ENCODE data around the gene PIK3C2A. TPM values are rescaled to one million over a fixed set of nuclear protein-coding genes. Genes with fewer than 3 reads are reported as not detected.

PIK3C2A gene
- total RNA-seq, 1 experiment from 2014 or later, result 68.3 TPM

DNA sequence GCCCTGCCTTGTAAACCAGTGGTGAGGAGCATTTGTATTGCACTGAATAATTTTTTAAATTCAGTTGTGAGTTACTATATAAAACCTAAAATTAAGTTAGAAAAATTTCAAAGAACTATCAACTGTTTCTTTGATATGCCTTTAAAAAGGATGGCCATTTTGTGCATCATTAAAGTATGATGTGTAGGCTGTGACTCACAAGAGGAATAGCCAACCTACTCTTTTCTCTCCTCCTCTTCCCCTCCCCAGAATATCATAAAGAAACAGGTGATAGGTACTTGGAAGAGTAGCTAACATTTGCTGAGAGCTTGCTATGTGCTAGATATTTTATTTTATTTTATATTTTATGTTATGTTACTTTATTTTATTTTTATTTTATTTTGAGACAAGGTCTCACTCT lies 10.6 kb upstream of the PIK3C2A start:
- Histone ChIP-seq H3K27ac (ENCODE audit: low read length) (no peak overlapping the region), H3K4me3 (ENCODE audit: low read depth in 2 of 2, low read length in 2 of 2) (no peak overlapping the region), H3K9me3 (ENCODE audit: control insufficient read depth, insufficient read depth, low read depth, low read length) (no peaks in the 10 kb centered on the region), H3K27me3 (ENCODE audit: control insufficient read depth, insufficient read depth, low read length) (no peaks in the 10 kb centered on the region), H3K36me3 (ENCODE audit: control insufficient read depth, insufficient read depth, low read length) (no peaks in the 10 kb centered on the region), H3K4me1 (ENCODE audit: control insufficient read depth, insufficient read depth, low read length) (no peaks in the 10 kb centered on the region)
- BruUV-seq (replicated peaks), result no TSS peak
- POLR2A ChIA-PET, result interaction anchor here (0.6 kb wide), 1 partner anchor 99 kb away, joined by 5 read pairs; no protein-coding TSS in a partner anchor
- in situ Hi-C loops (cut with HindIII; ENCODE audit: low pct_unique_long_range_greater_than_20kb, low sequenced_read_pairs), result no loop called here
- intact Hi-C loops (cut with micrococcal nuclease; ENCODE audit: unreplicated experiment), result no loop called here
- DNase-seq (ENCODE audit: low read depth, low spot score) (no peak), ATAC-seq (no peak)
- TF ChIP-seq, protein P1, sequence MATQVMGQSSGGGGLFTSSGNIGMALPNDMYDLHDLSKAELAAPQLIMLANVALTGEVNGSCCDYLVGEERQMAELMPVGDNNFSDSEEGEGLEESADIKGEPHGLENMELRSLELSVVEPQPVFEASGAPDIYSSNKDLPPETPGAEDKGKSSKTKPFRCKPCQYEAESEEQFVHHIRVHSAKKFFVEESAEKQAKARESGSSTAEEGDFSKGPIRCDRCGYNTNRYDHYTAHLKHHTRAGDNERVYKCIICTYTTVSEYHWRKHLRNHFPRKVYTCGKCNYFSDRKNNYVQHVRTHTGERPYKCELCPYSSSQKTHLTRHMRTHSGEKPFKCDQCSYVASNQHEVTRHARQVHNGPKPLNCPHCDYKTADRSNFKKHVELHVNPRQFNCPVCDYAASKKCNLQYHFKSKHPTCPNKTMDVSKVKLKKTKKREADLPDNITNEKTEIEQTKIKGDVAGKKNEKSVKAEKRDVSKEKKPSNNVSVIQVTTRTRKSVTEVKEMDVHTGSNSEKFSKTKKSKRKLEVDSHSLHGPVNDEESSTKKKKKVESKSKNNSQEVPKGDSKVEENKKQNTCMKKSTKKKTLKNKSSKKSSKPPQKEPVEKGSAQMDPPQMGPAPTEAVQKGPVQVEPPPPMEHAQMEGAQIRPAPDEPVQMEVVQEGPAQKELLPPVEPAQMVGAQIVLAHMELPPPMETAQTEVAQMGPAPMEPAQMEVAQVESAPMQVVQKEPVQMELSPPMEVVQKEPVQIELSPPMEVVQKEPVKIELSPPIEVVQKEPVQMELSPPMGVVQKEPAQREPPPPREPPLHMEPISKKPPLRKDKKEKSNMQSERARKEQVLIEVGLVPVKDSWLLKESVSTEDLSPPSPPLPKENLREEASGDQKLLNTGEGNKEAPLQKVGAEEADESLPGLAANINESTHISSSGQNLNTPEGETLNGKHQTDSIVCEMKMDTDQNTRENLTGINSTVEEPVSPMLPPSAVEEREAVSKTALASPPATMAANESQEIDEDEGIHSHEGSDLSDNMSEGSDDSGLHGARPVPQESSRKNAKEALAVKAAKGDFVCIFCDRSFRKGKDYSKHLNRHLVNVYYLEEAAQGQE (IDR thresholded peaks at IDR 0.05; ENCODE audit: insufficient read depth in 1 of 2, low read depth in 2 of 2, low read length in 1 of 2), result no peak
- TF ChIP-seq SIN3A (IDR thresholded peaks at IDR 0.05; ENCODE audit: borderline replicate concordance, insufficient read depth, low read depth, low read length) (no peak), POLR2AphosphoS5 (IDR thresholded peaks at IDR 0.05; ENCODE audit: low read depth, low read length) (no peak), TCF7L2 (IDR thresholded peaks at IDR 0.05; ENCODE audit: low read depth, low read length) (no peak)
- CTCF ChIA-PET, result no interaction called here

DNA sequence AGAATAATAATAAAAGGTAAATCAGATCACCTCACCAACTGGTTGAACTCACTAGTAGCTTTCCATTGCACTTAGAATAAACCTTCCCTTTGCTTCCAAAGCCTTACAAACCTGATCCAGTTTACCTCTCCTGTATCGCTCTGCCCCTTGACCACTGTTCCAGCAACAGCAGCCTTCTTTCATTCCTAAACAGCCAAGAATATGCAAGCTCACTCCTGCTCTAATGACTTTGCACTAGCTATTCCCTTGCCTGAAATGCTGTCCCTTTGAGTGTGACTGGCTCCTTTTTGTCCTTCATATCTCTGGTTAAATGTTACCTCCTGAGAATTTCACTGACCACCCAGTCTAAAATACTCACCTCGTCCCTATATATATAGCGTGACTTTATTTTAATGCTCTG lies 9.6 kb upstream of the PIK3C2A start:
- Histone ChIP-seq H3K4me1 (ENCODE audit: control insufficient read depth, insufficient read depth, low read length) (no peaks in the 10 kb centered on the region), H3K4me3 (ENCODE audit: low read depth in 2 of 2, low read length in 2 of 2) (no peak overlapping the region), H3K36me3 (ENCODE audit: control insufficient read depth, insufficient read depth, low read length) (no peaks in the 10 kb centered on the region), H3K9me3 (ENCODE audit: control insufficient read depth, insufficient read depth, low read depth, low read length) (no peaks in the 10 kb centered on the region), H3K27ac (ENCODE audit: low read length) (no peak overlapping the region), H3K27me3 (ENCODE audit: control insufficient read depth, insufficient read depth, low read length) (no peaks in the 10 kb centered on the region)
- POLR2A ChIA-PET, result no interaction called here
- DNase-seq (ENCODE audit: low read depth, low spot score), result no peak
- TF ChIP-seq TCF7L2 (IDR thresholded peaks at IDR 0.05; ENCODE audit: low read depth, low read length) (no peak), SIN3A (IDR thresholded peaks at IDR 0.05; ENCODE audit: borderline replicate concordance, insufficient read depth, low read depth, low read length) (no peak), POLR2AphosphoS5 (IDR thresholded peaks at IDR 0.05; ENCODE audit: low read depth, low read length) (no peak)
- TF ChIP-seq, protein P1 (IDR thresholded peaks at IDR 0.05; ENCODE audit: insufficient read depth in 1 of 2, low read depth in 2 of 2, low read length in 1 of 2), result no peak
- TF ChIP-seq, protein P2, sequence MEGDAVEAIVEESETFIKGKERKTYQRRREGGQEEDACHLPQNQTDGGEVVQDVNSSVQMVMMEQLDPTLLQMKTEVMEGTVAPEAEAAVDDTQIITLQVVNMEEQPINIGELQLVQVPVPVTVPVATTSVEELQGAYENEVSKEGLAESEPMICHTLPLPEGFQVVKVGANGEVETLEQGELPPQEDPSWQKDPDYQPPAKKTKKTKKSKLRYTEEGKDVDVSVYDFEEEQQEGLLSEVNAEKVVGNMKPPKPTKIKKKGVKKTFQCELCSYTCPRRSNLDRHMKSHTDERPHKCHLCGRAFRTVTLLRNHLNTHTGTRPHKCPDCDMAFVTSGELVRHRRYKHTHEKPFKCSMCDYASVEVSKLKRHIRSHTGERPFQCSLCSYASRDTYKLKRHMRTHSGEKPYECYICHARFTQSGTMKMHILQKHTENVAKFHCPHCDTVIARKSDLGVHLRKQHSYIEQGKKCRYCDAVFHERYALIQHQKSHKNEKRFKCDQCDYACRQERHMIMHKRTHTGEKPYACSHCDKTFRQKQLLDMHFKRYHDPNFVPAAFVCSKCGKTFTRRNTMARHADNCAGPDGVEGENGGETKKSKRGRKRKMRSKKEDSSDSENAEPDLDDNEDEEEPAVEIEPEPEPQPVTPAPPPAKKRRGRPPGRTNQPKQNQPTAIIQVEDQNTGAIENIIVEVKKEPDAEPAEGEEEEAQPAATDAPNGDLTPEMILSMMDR (IDR thresholded peaks at IDR 0.05), result no peak
- no TSS peak for BruUV-seq (replicated peaks)
- no peak for ATAC-seq
- in situ Hi-C loops (cut with HindIII; ENCODE audit: low pct_unique_long_range_greater_than_20kb, low sequenced_read_pairs) (no loop called here), intact Hi-C loops (cut with micrococcal nuclease; ENCODE audit: unreplicated experiment) (no loop called here)
- CTCF ChIA-PET, result no interaction called here
